Measurements from ENCODE around the gene TSHZ2. TPM values are rescaled to one million over a fixed set of nuclear protein-coding genes. Genes with fewer than 3 reads are reported as not detected.

The TSHZ2 gene
- total RNA-seq, 1 experiment from 2014 or later, result 0.07 TPM

DNA sequence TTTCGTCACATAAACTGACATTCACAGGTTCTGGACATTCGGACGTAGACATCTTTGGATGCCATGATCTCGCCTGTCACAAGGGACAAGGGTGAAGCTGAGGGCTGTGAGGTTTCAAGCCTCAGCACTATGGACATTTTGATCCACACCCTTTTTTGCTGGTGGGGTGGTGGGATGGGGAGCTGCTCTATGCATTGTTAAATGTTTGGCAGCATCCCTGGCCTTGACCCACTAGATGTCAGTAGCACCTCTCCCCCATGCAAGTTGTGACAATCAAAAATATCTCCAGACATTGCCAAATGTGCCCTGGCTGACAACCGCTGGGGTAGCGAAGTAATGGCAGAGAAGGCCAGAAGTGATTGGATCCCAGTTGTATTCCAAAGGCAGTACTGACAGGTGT lies 229.4 kb downstream of the TSHZ2 start:
- no CpG with 5 or more reads among the region's 6 CpGs for WGBS (ENCODE audit: extremely low coverage, insufficient read length, low lambda C conversion rate)
- H4K91ac ChIP-seq (ENCODE audit: insufficient read length, low read depth, low read length), result no peak overlapping the region
- H3K18ac ChIP-seq (ENCODE audit: insufficient read length, low read depth, low read length), result no peak overlapping the region
- no peak overlapping the region for H3K9ac ChIP-seq (ENCODE audit: extremely low read depth, insufficient read length, low read length)
- no peak overlapping the region for H3K27ac ChIP-seq (ENCODE audit: insufficient read length, low read depth, low read length)
- Mint-ChIP-seq H3K4me3 (no peak overlapping the region), H3K4me1 (peaks cover 4 to 6% of the 10 kb centered on the region in 2 experiments), H3K9me3 (no peaks in the 10 kb centered on the region), H3K27me3 (ENCODE audit: low read depth) (no peaks in the 10 kb centered on the region), H3K36me3 (ENCODE audit: insufficient read depth in 1 of 3, low read depth in 3 of 3) (no peaks in the 10 kb centered on the region), H3K27ac (peak overlapping the region in 1 of 3 experiments; percentile 37; a peak in 1 of 7 replicates)
- no peaks in the 10 kb centered on the region for H3K79me1 ChIP-seq (ENCODE audit: insufficient read depth, low read depth, low read length, poor library complexity, severe bottlenecking)
- H2BK5ac ChIP-seq (ENCODE audit: insufficient read length, low read length), result no peak overlapping the region
- H3K23me2 ChIP-seq (ENCODE audit: insufficient read length, low read depth, low read length, poor library complexity, severe bottlenecking), result no peaks in the 10 kb centered on the region
- H3K79me2 ChIP-seq (ENCODE audit: insufficient read depth, low read length), result no peaks in the 10 kb centered on the region
- no peak overlapping the region for H3K23ac ChIP-seq (ENCODE audit: insufficient read length, low read depth, low read length)
- no peak overlapping the region for H2AK5ac ChIP-seq (ENCODE audit: insufficient read length, low read length)
- H3K4ac ChIP-seq (ENCODE audit: low read depth, low read length), result no peak overlapping the region
- no peak overlapping the region for H3K56ac ChIP-seq (ENCODE audit: insufficient read length, low read depth, low read length)
- H3T11ph ChIP-seq (ENCODE audit: low read length), result no peak overlapping the region
- H4K5ac ChIP-seq (ENCODE audit: insufficient read length, low read depth, low read length), result no peak overlapping the region
- H2BK12ac ChIP-seq (ENCODE audit: insufficient read length, low read depth, low read length), result no peak overlapping the region
- H2BK15ac ChIP-seq (ENCODE audit: low read depth, low read length), result no peak overlapping the region
- no peaks in the 10 kb centered on the region for H3K9me3 ChIP-seq (ENCODE audit: control insufficient read depth, low read depth, low read length)
- no peak overlapping the region for H2AFZ ChIP-seq (ENCODE audit: low read length)
- no peak for DNase-seq
- H4K20me1 ChIP-seq (ENCODE audit: control insufficient read depth, insufficient read depth, insufficient read length), result no peaks in the 10 kb centered on the region
- H3K14ac ChIP-seq (ENCODE audit: insufficient read depth, low read length), result no peak overlapping the region
- H4K8ac ChIP-seq (replicated peaks; ENCODE audit: insufficient read length, low read depth, low read length), result no peak overlapping the region
- peak; percentile 35; the same call in 1 of the 3 replicates for TF ChIP-seq CTCF (conservative IDR thresholded peaks at IDR 0.05)
- H3K4me2 ChIP-seq (ENCODE audit: insufficient read depth, insufficient read length, low read length), result no peak overlapping the region
- no peaks in the 10 kb centered on the region for H3K4me1 ChIP-seq (ENCODE audit: insufficient read depth, low read length)
- no peaks in the 10 kb centered on the region for H3K27me3 ChIP-seq (ENCODE audit: insufficient read depth, low read length)
- H2BK20ac ChIP-seq (ENCODE audit: low read depth, low read length, poor library complexity, severe bottlenecking), result no peak overlapping the region
- no peak overlapping the region for H2BK120ac ChIP-seq (ENCODE audit: low read depth, low read length, poor library complexity, severe bottlenecking)

All from H9 (cell line).